ENCODE measurements around the gene NSD1. TPM values are rescaled to one million over a fixed set of nuclear protein-coding genes. Genes with fewer than 3 reads are reported as not detected.

NSD1 gene
- total and polyA plus RNA-seq, 10 of the 15 experiments (the other 5 are each of a cell fraction or from before 2014, with no cell fraction given) = 7.0 to 57.9 (median 30.4) TPM

GRCh38 chr5:177087398-177088005 lies 46.1 kb upstream of the NSD1 start:
- SMC1A ChIA-PET (ENCODE audit: uncharacterized antibody, unreplicated experiment) = interaction anchor here (2.2 kb wide), 1 partner anchor 16 kb away, joined by 10 read pairs; no protein-coding TSS in a partner anchor
- Histone ChIP-seq H3K9me3 (replicated peaks; ENCODE audit: control insufficient read depth, insufficient read depth, low read length) (no peaks in the 10 kb centered on the region), H3K4me3 (no peak overlapping the region), H3K4me2 (ENCODE audit: control insufficient read depth, insufficient read depth) (peak overlapping the region; percentile 66), H3K79me2 (ENCODE audit: control insufficient read depth, insufficient read depth, low read length) (no peaks in the 10 kb centered on the region), H2AFZ (ENCODE audit: control insufficient read depth, low read depth, low read length) (peak overlapping the region; percentile 12; the same call in 1 of the 2 replicates), H3K27ac (ENCODE audit: control insufficient read depth, insufficient read depth) (no peak overlapping the region), H3K36me3 (ENCODE audit: control insufficient read depth in 2 of 2, insufficient read depth in 2 of 2, low read length in 1 of 2) (no peaks in the 10 kb centered on the region), H3K4me1 (ENCODE audit: control insufficient read depth, insufficient read depth, low read length) (0 out of 2 replicates have a peak, but pooled peaks cover 2% of the 10 kb centered on the region), H4K20me1 (ENCODE audit: control insufficient read depth, insufficient read depth) (no peaks in the 10 kb centered on the region), H3K9ac (ENCODE audit: control insufficient read depth, insufficient read depth, low read length) (no peak overlapping the region), H3K27me3 (replicated peaks in 1 of 2; ENCODE audit: control insufficient read depth in 2 of 2, insufficient read depth in 2 of 2, low read length in 1 of 2) (peaks cover 0 to 4% of the 10 kb centered on the region in 2 experiments; a peak in 3 of 4 replicates)
- in situ Hi-C loops (cut with MboI) = no loop called here
- CTCF ChIA-PET = interaction anchor here (0.5 to 3.5 kb wide), 2 partner anchors 10 to 25 kb away, joined by 3 to 46 read pairs; no protein-coding TSS in a partner anchor
- no peak for TF ChIP-seq ATF2 (IDR thresholded peaks at IDR 0.05; ENCODE audit: low read length)
- TF ChIP-seq NR2C1 (IDR thresholded peaks at IDR 0.05) = no peak
- TF ChIP-seq CHD1 (IDR thresholded peaks at IDR 0.05; ENCODE audit: low read depth, low read length) = no peak
- TF ChIP-seq ZNF207 (IDR thresholded peaks at IDR 0.05; ENCODE audit: borderline replicate concordance) = no peak
- no peak for TF ChIP-seq SMAD5 (IDR thresholded peaks at IDR 0.05; ENCODE audit: low read depth)
- no peak for TF ChIP-seq REST (IDR thresholded peaks at IDR 0.05; ENCODE audit: low read depth, low read length)
- no peak for TF ChIP-seq ZSCAN29 (IDR thresholded peaks at IDR 0.05)
- TF ChIP-seq NFYA (IDR thresholded peaks at IDR 0.05; ENCODE audit: borderline replicate concordance, low read depth, low read length) = no peak
- no peak for TF ChIP-seq PML (IDR thresholded peaks at IDR 0.05; ENCODE audit: low read length)
- no peak for TF ChIP-seq HDAC6 (IDR thresholded peaks at IDR 0.05; ENCODE audit: unreplicated experiment)
- no peak for TF ChIP-seq RELB (IDR thresholded peaks at IDR 0.05; ENCODE audit: low read depth)
- no peak for TF ChIP-seq RFX5 (IDR thresholded peaks at IDR 0.05; ENCODE audit: low read depth, low read length)
- no peak for TF ChIP-seq CEBPZ (IDR thresholded peaks at IDR 0.05; ENCODE audit: low read depth, low read length)
- POLR2A ChIA-PET = interaction anchor here (0.8 kb wide), 1 partner anchor 117 kb away, joined by 3 read pairs; no protein-coding TSS in a partner anchor
- no peak for DNase-seq (ENCODE audit: low read depth, low spot score)
- ATAC-seq = no peak
- intact Hi-C loops (cut with micrococcal nuclease; ENCODE audit: unreplicated experiment) = no loop called here
- RAD21 ChIA-PET (ENCODE audit: unreplicated experiment) = interaction anchor here (0.6 to 4.2 kb wide), 3 partner anchors 16 to 427 kb away, joined by 3 to 17 read pairs (median 6); no protein-coding TSS in a partner anchor
- no TSS peak for BruUV-seq (replicated peaks)
- WGBS (ENCODE audit: insufficient coverage, insufficient replicate concordance, low lambda C conversion rate, missing lambda C conversion rate) = 50% methylated on average over 22 of the region's 23 CpGs
- no peak for FAIRE-seq
